ENCODE results near the gene GLI3. TPM values are rescaled to one million over a fixed set of nuclear protein-coding genes. Genes with fewer than 3 reads are reported as not detected.

The GLI3 gene
- total RNA-seq, 1 experiment from 2014 or later = 5.6 TPM

- DNase-seq (ENCODE audit: low spot score) = no peak
Measured at GRCh38 chr7:42035210-42035609, 201.8 kb downstream of the GLI3 start.

GRCh38 chr7:42033480-42033879 is 203.5 kb downstream of the GLI3 start:
- no peak for DNase-seq (ENCODE audit: low spot score)

GRCh38 chr7:42029405-42029804 is 207.6 kb downstream of the GLI3 start:
- DNase-seq (ENCODE audit: low spot score) = no peak

- no peak for DNase-seq (ENCODE audit: low spot score)
Measured at GRCh38 chr7:42027521-42027920, 209.5 kb downstream of the GLI3 start.

GRCh38 chr7:42026622-42027197 is 210.3 kb downstream of the GLI3 start:
- no peak for DNase-seq (ENCODE audit: low spot score)

GRCh38 chr7:42025635-42026375 is 211.2 kb downstream of the GLI3 start:
- DNase-seq (ENCODE audit: low spot score) = no peak

GRCh38 chr7:42024537-42024936 is 212.5 kb downstream of the GLI3 start:
- DNase-seq (ENCODE audit: low spot score) = no peak

GRCh38 chr7:42023262-42023661 is 213.7 kb downstream of the GLI3 start:
- no peak for DNase-seq (ENCODE audit: low spot score)

- no peak for DNase-seq (ENCODE audit: low spot score)
Measured at GRCh38 chr7:42022791-42023190, 214.2 kb downstream of the GLI3 start.

- no peak for DNase-seq (ENCODE audit: low spot score)
Measured at GRCh38 chr7:42022056-42022455, 215.0 kb downstream of the GLI3 start.

- DNase-seq (ENCODE audit: low spot score) = no peak
Measured at GRCh38 chr7:42021631-42022030, 215.4 kb downstream of the GLI3 start.

GRCh38 chr7:42020061-42020460 is 216.9 kb downstream of the GLI3 start:
- no peak for DNase-seq (ENCODE audit: low spot score)

GRCh38 chr7:42017349-42017986 is 219.5 kb downstream of the GLI3 start:
- no peak for DNase-seq (ENCODE audit: low spot score)

- DNase-seq (ENCODE audit: low spot score) = no peak
Measured at GRCh38 chr7:42016517-42016916, 220.5 kb downstream of the GLI3 start.

- peak; percentile 80 for DNase-seq (ENCODE audit: low spot score)
Measured at GRCh38 chr7:42014625-42015618, 222.1 kb downstream of the GLI3 start.

GRCh38 chr7:42012786-42013360 is 224.1 kb downstream of the GLI3 start:
- DNase-seq (ENCODE audit: low spot score) = no peak

GRCh38 chr7:42012313-42012712 is 224.7 kb downstream of the GLI3 start:
- DNase-seq (ENCODE audit: low spot score) = no peak

GRCh38 chr7:42011846-42012245 is 225.2 kb downstream of the GLI3 start:
- no peak for DNase-seq (ENCODE audit: low spot score)

GRCh38 chr7:42010751-42011150 is 226.3 kb downstream of the GLI3 start:
- DNase-seq (ENCODE audit: low spot score) = no peak

- DNase-seq (ENCODE audit: low spot score) = no peak
Measured at GRCh38 chr7:42006801-42007513, 230.1 kb downstream of the GLI3 start.

- DNase-seq (ENCODE audit: low spot score) = no peak
Measured at GRCh38 chr7:42002654-42003053, 234.4 kb downstream of the GLI3 start.

All from H4 (cell line).